GM18951 (cell line): ENCODE measurements around the gene SLC25A13.

Experiments
- POLR2A ChIP-seq: IDR thresholded peaks from 4 replicates; pipeline ENCODE4 v1.6.1; 2011; ENCODE audit warnings: mild to moderate bottlenecking; ENCODE audit not compliant: insufficient read length, insufficient read depth; ENCODE audit errors: extremely low read depth
- in situ Hi-C: fragments of 300-500 bp; cut with MboI; formaldehyde crosslinking; loops from one replicate; pipeline ENCODE4 v1.12.0; 2022; ENCODE audit warnings: low sequenced_read_pairs, mixed read lengths, inconsistent platforms; ENCODE audit not compliant: unreplicated experiment

The SLC25A13 gene

GRCh38 chr7:96152706-96153105, 169.2 kb downstream of the SLC25A13 start:
- no peak for TF ChIP-seq POLR2A
- in situ Hi-C loops, result no loop called here

DNA sequence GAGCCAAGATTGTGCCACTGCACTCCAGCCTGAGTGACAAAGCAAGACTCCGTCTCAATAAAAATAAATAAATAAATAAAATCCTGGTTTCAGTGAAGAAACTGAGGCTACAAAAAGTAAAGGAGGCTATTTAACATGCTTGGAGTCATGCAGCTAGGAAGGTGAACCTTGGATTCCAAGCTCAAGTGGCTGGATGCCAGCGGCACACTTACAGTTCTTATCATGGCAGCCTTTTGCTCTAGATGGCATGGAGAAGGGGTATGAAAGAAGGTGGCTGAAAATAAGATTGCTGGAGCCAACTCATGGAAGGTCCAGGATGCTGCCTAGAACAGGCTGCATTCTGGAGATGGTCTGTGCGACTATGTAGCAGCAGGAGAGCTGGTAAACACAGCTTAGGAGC, 170.0 kb downstream of the SLC25A13 start:
- in situ Hi-C loops, result no loop called here

DNA sequence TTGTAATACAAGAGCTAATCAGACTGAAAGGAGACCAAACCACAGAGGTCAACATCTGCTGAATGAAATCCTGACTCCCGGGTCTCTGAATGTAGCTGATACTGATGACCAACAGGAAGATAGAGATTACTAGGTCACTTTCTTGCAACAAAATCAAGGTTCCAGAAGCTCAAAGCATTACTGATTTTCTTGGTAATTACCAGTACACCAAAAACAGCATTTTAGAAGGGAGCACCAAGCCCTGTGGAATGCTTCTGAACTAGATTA, 177.7 kb downstream of the SLC25A13 start:
- in situ Hi-C loops, result no loop called here
- TF ChIP-seq POLR2A, result no peak

More for the DNA sequence above, 170.0 kb downstream of the SLC25A13 start:
- no peak for TF ChIP-seq POLR2A

- in situ Hi-C loops, result no loop called here
- no peak for TF ChIP-seq POLR2A
These were observed 178.2 kb downstream of the SLC25A13 start for GRCh38 chr7:96143495-96144259.

DNA sequence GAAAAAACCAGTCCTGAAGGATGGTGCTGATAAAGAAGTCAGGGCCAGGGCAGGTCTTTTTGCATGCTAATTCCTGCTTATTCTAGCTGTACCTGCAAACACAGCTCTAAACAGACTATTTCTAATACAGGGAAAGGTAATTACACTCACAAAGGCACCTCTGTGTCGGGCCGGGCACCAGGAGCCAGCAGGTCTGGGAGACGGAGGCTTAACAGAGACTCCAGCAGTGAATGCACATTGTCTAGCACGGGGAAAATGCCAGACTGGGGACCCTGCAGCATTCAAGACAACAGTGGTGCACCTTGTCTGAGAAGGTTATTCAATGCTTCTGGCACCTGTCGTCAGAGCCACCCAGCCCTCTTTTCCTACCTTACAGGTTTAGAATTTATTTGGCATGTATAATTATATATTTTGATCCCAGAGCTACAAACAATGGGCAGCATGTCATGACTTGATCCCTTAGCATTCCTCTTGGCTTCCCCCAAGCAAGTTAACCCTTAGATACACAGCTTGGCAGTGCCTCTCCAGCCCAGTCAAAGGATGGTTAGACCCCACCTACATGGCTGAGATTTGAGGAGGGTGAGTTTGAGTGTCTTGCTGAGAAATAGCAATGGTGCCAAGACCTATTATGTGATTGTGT, 185.2 kb downstream of the SLC25A13 start:
- no peak for TF ChIP-seq POLR2A
- in situ Hi-C loops, result no loop called here

- in situ Hi-C loops, result no loop called here
- TF ChIP-seq POLR2A, result no peak
These were observed 186.7 kb downstream of the SLC25A13 start for GRCh38 chr7:96135241-96135640.

- in situ Hi-C loops, result no loop called here
- no peak for TF ChIP-seq POLR2A
These were observed 190.4 kb downstream of the SLC25A13 start for GRCh38 chr7:96131525-96131924.

DNA sequence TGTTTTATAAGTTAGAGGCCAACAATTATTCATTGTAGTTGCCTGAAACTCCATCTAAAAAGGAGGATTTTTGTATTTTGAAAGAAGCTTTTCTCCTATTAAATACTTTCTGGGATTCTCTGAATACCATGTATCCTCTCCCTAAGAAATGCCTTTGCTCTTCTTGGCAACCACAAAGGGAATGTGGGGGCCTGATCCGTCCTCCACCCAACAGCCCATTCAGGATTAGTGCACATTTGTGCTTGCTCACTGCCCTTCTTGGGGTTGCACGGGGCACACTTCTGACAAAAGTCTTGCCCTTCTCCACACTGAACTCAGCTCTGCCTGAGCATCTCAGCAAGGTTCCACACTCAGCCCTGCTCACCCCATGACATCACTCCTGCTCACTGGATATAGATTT, 194.2 kb downstream of the SLC25A13 start:
- TF ChIP-seq POLR2A, result no peak
- in situ Hi-C loops, result no loop called here

GRCh38 chr7:96126382-96126781, 195.5 kb downstream of the SLC25A13 start:
- in situ Hi-C loops, result no loop called here
- no peak for TF ChIP-seq POLR2A

DNA sequence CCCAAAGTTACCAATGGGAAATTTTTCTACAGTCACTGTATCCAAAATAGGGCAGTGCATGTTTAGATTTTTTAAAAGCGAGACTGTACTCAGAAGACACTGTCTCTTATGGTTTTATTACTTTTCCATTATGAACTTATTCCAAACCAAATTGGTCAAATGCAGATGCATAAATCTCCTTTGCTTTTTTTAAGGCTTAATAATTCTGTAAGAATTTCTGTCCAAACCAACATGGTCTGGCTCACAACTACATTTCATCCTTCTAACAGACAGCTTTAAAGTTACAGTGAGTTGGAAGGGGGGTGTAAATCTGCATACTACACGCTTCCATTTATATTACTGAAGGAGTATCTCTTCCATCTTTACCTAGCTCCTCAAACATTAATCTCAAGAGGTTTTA, 199.2 kb downstream of the SLC25A13 start:
- in situ Hi-C loops, result no loop called here
- no peak for TF ChIP-seq POLR2A

- in situ Hi-C loops, result no loop called here
- TF ChIP-seq POLR2A, result no peak
These were observed 200.1 kb downstream of the SLC25A13 start for GRCh38 chr7:96121752-96122151.

GRCh38 chr7:96120445-96121225, 201.3 kb downstream of the SLC25A13 start:
- no peak for TF ChIP-seq POLR2A
- in situ Hi-C loops, result no loop called here

DNA sequence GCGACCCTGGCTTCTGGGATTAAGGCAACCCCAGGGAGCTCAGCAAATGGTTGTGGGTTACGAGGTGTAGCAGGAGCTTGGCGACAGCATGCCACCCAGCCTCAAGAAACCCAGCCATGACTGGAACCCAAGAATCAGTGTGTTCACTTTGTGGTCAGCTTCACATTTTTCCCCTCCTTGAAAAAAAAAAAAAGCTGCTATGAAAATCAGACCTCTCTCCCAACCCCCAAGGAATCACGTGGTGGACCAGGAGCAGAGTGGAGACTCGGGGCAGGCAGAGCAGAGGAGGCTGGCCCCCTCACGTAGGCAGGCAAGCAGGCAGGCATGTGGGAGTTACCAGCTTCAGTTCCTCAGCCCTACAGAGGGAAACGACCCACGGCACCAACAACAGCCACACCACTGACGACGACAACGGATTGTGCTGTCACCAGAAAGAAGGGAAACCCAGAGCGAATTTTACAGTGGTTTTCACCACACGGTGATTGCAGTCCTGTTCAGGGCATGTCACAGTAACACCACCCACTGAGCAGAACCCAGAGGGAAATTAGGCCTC, 203.4 kb downstream of the SLC25A13 start:
- in situ Hi-C loops, result no loop called here
- TF ChIP-seq POLR2A, result no peak
